NCI-H1417 treated with DMSO at 0.1 percent for 48 hours (cell line): ENCODE measurements around the gene NPIPB6.

ENCODE experiments used
- DNase-seq: peaks from one replicate; lab custom pipeline; 2025; lab: John Stamatoyannopoulos, UW

NPIPB6 gene

DNA sequence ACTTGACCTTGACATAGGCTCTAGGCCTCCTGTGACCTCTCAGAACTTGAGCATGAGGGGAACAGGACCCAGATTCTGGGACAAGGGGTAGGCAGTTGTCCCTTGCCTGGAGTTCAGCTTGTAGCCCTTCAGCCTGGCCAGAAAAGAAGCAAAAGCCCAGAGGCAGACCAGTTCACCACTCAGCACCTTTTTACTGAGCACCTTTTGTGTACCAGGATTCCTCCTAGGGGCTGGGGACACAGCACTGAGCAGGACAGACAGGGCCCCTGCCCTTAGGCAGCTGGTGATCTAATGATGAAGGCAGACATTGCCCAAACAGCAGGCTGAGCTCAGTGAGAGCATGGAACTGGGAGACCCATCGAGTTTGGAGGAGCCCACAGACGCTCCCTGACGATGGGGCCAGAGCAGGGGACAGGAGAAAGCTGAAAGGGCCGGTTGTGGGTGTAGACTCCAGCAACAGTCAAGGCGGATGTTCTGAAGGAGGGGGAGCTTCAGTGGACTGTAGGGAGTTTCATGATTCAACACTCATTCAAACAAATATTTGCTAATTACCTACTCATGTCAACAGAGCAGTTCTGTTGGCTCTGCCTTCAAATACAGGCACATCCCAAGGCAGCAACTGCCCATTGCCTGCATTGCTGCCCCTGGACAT lies 38.9 kb downstream of the NPIPB6 start:
- no peak for DNase-seq

DNA sequence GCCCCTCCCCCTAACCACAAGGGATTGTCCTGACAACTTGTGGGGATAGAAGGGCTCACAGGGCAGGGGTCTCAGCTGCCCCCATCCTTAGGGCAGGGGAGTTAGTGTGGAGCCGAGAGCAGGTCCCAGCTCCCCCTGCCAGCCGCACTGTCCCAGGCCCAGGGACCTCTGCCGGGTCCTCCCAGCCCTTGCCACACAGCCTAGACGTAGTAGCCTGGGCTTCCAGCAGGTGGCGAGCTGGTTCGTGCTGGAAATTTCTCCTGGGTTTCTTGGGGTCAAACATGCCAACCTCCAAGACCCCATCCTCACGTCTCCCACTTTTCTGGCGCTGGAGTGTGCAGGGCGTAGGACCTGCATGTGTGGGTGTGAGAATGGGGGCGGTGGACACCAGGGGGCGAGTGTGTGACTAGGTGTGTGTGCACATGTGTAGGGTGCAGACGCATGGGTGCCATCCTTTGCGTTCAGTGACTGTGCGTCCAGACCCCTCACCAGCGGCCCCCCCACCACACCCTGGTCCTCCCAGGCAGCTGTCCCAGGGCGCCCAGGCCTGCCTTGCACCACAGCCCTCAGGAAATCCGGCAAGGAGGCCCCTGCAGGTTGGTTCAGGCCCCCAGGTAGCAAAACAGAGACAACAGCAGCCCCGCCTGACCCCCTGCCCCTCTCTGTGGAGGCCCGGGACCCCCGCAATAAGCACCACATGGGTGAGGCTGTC lies 41.5 kb downstream of the NPIPB6 start:
- DNase-seq = no peak

DNA sequence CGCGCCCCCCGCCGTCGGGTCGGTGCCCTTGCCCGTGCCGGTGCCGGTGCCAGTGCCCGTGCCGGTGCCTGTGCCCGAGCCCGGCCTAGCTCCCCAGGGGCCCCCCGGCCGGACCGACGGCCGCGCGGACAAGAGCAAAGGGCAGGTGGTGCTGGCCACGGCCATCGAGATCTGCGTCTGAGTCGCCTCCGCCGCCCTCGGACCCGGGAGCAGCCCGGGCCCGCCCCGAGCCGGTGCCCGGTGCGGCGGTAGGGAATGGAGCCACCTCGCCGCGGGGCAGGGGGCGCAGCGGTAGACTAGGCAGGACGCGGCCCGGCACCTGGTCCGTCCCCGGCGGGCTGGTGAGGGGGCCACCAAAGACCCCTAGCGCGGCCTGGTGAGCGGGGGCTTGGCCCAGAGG lies 42.6 kb downstream of the NPIPB6 start:
- DNase-seq = no peak

DNA sequence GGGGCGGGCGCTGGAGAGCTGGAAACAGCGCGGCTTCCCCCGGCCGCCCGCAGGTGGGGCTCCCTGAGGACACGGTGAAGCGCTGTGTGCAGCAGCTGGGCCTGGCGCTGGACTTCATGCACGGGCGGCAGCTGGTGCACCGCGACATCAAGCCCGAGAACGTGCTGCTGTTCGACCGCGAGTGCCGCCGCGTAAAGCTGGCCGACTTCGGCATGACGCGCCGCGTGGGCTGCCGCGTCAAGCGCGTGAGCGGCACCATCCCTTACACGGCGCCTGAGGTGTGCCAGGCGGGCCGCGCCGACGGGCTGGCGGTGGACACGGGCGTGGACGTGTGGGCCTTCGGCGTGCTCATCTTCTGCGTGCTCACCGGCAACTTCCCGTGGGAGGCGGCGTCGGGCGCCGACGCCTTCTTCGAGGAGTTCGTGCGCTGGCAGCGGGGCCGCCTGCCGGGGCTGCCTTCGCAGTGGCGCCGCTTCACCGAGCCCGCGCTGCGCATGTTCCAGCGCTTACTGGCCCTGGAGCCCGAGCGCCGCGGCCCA lies 43.2 kb downstream of the NPIPB6 start:
- no peak for DNase-seq

DNA sequence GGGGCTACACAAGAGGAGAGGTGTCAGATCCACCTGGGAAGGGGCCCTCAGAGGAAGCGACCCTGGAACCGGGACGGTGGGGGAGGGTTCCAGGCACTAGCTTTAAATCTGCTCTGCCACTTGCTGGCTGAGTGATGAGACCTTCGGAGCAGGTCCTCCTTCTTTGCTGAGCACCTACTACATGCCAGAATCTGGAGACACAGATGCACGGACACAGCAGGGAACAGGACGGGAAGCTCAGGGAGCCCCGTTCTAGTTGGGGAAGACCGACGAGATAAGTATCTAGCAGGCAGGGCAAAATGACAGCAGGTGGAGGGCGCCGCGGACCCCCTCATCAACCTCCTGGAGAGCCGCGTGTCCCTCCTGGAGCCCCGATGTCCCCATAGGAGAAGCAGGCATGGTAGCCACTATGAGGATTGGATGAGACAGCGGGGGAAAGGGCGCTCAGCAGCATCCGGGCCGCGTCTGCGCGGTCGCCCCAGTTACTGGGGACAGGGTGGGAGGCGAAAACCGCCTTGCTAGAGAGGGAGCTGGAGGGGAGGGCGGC lies 43.8 kb downstream of the NPIPB6 start:
- no peak for DNase-seq

DNA sequence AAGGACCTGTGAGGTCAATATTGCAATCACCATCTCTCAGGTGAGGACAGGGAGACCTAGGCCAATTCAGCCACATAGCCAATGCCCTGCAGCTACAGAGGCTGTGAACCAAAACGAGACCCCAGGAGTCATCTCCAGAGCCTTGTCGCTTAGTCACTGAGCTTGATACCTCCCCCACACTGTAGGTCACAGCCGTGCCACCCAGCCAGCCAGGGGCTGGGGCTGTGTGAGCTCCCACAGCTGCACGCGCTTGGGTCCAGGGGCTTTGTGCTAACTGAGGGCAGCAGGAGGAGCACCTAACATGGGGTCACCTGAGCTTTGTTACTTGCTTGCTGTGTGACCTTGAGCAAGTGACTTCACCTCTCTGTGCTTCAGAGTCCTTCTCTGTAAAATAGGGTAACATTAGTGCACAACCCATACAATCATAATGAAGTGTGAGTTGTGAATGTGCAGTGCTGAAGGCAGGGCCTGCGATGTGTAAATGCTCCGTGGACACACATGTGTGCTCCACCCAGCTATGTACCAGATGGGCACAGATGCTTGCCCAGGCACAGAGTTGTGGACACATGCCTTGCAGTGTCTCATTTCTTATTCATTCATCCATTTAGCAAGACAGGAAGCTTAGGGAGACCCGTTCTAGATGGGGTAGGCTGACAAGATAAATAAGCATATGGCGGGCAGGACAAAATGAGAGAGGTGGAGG lies 45.1 kb downstream of the NPIPB6 start:
- DNase-seq = no peak

DNA sequence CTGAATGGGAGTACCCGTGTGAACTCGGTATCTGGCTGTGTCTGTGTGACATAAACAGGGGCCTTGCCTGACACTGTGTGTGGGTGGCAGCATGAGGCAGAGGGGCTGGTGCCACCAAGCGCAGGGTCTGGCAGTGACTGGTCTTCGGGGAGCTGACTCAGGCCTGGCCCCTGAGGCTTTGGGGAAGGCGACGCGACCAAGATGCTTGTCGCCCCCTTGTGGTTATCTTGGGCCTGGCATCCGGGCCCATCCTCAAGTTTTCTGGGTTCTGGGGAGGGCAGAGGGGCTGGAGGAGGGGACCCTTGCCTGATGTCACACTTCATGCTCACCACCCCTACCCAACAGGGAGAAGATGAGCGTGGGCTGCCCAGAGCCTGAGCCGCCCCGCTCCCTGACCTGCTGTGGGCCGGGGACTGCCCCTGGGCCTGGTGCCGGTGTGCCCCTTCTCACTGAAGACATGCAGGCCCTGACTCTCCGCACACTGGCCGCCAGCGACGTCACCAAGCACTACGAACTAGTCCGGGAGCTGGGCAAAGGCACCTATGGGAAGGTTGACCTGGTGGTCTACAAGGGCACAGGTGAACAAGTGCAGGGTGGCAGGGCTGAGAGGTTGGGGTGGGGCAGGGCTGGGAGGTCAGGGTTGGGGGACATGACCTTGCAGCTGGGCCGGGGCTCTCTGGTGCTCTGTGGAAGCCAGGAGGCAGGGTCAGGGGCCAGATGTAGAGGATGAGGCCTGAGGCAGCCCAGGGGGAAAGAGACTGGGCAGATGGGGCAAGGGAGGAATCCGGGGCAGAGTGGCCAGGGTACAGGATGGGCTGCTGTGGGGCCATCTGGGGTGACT lies 46.0 kb downstream of the NPIPB6 start:
- DNase-seq = no peak

DNA sequence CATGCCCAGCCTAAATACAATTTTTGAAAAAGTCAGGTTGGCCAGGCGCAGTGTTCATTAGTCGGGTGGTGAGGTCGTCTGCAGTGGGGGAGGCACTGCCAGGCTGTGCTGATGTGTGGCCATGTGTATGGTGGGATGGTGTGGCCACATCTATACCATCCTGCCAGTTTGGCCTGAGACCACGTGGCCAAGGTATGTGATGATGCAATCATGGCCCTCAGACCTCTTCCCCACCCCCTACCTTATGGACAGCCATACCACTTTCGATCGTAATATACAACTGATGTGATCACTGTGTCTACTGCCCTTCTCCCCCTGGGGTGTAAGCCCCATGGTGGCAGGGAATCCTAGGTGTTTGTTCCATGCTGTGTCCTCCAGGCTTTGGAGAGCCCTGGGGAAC lies 47.3 kb downstream of the NPIPB6 start:
- DNase-seq = no peak

DNA sequence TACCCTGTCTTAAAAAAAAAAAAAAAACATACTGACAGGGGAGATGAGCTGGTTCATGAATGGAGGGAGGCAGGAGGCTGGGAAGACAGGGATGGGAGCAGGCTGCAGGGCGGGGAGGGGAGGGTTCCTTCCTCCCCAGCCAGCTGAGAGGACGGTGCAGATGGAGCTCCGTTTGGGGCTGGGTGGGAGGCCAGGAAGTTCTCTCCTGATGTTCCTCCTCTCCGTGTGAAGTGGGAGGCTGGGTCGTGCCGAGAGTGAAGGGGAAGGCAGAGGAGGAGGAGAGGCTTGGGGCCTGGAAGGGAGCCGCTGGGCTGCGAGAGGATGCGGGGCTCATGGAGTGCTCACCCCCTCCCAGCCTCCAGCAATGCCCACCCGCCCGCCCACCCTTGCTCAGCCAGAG lies 49.7 kb downstream of the NPIPB6 start:
- DNase-seq = no peak

DNA sequence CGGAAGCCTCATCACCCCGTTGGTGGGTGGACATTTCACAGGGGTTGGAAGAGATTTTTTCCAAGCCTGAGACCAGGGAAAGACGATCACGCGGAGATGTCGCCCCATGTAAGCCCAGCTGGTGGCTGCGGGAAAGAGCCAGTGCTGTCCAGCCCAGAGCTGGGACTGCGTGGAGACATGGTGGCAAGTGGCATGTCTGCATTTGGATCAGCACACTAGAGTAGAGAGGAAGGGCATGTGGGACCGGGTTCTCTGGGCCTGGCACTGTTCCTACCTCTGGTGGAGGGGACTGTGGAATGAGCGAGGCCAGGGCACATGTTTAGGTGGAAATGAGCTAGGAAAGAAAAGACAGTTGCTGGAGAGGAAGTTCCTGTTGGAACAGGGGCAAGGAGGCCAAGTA lies 51.0 kb downstream of the NPIPB6 start:
- DNase-seq = no peak

DNA sequence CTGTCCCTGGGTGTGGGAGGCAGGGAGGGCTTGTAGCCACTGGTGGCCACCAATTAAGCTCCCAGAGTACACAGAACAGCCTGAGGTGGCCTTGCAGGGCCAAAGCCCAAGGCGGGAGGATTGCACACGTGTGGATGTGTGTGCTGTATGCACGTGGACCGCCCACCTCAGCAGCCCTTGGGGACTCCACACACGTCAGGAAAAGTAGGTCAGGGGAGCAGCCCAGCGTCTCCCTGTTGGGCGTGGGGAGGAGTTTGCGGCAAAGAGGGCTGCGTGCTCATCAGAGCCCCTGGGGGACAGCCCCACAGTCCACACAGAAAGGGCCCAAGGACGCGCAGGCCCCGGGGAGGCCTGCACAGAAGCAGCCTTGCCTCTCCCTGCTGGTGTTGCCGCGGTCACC lies 51.4 kb downstream of the NPIPB6 start:
- no peak for DNase-seq

DNA sequence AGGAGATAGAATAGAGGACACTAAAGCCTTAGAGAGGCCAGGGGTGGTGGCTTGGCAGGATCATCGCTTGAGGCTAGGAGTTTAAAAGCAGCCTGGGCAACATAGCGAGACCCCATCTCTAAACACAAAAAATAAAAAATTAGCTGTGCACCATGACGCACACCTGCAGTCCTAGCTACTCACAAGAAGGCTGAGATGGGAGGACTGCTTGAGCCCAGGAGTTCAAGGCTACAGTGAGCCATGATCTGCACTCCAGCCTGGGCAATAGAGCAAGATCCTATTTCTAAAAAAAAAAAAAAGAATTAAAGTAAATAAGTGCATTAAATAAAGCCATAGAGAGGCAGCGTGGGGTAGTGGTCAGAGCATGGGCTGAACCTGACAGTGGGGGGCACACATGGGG lies 51.9 kb downstream of the NPIPB6 start:
- no peak for DNase-seq

DNA sequence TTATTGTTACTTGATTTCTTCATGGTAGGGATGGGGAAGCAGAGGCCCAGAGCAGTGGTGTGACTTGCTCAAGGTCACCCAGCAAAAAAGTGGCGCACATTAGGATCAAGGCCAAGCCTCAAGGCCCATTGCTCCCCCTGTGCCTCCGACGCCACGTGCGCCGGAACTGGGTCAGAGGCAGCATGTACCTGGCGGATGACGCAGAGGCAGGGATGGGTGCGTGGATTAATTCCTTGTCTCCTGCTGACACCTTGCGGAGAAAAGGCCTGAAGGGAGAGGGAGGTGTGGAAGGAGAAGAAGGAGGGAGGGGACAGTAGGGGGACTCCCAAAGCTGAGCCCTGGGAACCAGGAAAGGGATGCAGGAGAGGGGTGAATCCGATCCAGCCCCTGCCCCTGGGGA lies 52.5 kb downstream of the NPIPB6 start:
- DNase-seq = no peak

DNA sequence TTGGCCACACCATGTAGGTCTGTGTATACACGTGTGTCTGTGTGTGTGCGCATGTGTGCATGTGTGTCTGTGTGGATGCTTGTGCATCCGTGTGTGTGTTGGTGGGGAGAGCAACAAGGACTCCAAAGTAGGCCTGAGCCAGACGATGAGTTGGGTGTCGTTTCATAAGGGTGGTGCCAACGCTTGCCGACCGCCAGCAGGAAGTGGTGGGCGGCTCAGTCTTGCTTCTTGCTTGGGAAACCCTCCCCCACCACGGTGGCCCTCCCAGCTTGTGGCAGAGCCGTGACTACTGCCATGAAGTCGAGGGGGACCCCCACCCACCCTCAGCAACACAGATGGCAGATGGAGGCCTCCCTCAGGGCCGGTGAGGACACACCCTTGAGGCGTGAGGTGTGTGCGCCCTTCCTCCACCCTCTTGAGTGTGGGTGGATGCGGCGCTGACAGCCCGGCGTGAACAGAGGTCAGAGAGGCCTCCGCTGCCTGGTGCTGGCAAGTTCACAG lies 53.4 kb downstream of the NPIPB6 start:
- no peak for DNase-seq

DNA sequence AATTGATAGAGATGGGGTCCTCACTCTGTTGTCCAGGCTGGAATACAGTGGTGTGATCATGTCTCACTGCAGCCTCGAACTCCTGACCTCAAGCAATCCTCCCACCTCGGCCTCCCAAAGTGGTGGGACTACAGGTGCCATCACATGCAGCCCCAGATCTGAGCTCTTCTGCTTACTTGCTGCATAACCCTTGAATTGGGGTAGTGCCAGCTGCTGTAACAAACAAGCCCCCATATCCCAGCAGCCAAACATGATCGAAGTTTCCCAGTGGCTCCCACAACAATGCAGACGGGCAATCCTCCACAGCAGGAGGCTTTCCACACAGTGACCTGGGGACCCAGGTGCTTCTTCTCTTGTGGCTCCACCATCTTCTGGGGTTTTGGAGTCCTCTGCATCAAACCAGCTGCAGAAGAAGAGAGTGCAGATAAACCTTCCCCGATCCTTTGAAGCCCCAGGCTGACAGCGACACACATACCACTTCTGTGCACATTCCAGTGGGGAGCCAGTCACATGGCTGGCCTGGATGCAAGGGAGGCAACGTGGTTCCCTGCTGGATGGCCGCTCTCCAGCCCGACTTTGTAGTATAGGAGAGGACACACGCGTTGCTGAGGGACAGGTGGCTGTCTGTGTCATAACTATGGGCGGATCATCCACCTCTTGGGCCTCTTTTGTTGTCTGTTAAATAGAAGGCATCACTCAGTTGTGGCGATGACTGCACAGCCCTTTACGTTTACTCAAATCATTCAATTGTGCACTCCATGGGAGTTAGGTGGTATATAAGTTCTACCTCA lies 54.3 kb downstream of the NPIPB6 start:
- DNase-seq = no peak

DNA sequence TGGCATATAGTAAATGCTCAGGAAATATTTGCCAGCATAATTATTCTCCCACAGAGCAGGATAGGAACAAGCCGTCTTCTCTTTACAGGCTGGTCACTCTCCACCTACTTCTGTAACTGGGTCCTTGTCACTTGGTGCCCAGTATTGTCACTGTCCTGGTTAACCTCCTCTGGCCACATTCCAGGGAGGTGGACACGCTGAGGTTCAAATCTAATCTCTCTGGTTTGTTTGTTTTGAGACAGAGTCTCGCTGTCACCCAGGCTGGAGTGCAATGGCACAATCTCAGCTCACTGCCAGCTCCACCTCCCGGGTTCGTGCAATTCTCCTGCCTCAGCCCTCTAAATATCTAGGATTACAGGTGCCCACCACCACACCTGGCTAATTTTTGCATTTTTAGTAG lies 55.4 kb downstream of the NPIPB6 start:
- no peak for DNase-seq

DNA sequence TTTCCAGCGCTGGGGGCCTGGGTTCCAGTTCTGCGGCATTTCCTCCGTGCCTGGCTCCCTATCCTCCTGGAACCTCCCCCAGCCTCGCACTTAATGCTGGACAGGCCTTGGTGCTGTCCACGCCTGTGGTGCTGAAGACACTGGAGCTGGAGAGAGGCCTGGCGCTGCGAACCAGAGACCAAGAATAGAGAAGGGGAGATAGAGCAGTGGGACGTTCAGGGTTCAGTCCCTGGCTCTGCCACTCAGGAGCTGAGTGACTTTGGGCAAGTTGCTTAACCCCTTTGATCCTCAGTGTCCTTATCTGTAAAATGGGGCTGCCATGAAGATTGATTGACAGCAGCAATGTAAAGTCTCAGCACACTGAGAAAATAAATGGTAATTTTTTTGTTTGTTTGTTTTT lies 59.1 kb downstream of the NPIPB6 start:
- DNase-seq = no peak

DNA sequence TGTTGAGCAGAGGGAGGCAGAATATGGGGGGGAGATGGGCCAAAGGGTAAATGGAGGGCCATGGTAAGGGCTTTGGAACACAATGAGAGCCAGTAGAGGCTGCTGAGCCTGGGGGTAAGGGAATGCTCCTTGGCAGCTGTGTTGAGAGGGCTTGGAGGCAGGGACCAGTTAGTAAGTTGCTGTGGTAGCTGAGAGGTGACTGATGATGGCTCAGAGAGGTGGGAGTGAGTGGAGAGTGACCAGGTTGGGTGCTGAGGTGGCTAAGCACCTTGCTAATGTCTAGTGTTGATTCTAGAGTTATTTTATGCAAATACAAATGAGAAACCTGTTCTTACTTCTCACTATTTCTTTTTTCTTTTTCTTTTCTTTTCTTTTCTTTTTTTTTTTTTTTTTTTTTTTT lies 60.2 kb downstream of the NPIPB6 start:
- DNase-seq = no peak

DNA sequence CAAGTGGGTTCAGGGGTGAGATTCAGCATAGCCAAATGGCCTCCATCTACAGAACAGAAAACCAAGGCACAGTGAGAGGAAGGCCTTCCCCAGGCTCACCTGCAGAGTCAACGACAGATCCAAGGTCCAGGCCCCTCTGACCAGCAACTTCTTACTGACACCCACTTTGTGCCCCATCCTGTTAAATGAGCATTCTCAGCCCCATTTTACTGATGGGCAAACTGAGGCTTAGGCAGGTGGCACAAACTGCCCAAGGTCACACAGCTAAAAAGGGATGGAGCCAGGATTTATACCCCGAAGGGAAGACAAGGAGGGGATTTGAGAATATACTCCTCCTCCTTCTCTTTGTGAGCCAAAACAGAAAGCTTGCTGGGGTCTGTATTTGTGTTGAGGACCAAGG lies 61.7 kb downstream of the NPIPB6 start:
- no peak for DNase-seq

DNA sequence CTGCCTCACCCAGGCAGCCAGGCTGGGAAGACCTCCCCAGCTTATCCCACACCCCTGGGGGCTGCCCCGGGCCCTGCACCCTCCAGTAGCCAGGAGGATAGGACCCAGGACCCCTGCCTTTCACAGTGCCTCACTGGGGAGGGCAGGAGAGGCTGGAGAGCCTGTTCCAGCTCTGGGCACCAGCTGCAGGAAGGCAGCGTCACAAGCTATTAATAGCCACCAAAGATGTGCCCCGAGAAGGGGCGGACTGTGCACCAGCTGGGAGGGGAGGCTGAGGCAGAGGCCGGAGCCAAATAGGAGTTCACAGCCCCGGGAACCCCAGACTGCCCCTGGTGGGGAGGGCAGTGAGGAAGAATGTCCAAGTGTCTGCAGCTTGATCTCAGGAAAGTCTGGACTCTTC lies 62.2 kb downstream of the NPIPB6 start:
- no peak for DNase-seq

DNA sequence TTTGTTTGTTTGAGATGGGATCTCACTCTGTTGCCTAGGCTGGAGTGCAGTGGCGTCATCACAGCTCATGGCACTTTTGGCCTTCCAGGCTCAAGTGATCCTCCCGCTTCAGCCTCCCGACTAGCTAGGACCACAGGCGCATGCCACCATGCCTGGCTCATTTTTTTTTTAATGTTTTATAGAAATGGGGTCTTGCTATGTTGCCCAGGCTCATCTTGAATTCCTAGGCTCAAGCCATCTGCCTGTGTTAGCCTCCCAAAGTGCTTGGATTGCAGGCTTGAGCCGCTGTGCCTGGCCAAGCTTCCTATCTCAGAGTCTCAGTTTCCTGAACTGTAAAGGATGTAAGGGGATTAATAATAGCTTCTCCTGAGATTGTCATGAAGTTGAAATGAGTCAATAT lies 63.0 kb downstream of the NPIPB6 start:
- no peak for DNase-seq
